ENCODE results near the gene TENM3.

- TF ChIP-seq CTCF (conservative IDR thresholded peaks at IDR 0.05), result no peak; the same call in 1 of the 2 replicates
- TF ChIP-seq ZFX (IDR thresholded peaks at IDR 0.05), result no peak
These were observed 567.0 kb downstream of the TENM3 start for GRCh38 chr4:182810103-182810615.

Measured in C4-2B (cell line).